B cell (primary cell): ENCODE results near the gene TLR4.

Experiments
- EZH2 ChIP-seq: IDR thresholded peaks from 2 replicates; pipeline ENCODE4 v1.6.1; 2012; ENCODE audit warnings: borderline replicate concordance, low read depth, mild to moderate bottlenecking, moderate library complexity, low read length; ENCODE audit not compliant: insufficient read depth, poor library complexity, severe bottlenecking
- TF ChIP-seq, protein P1 (sequence below): fragments of 200-600 bp; IDR thresholded peaks from one replicate; pipeline ENCODE4 v1.8.0; 2022; ENCODE audit warnings: antibody characterized with exemption, mild to moderate bottlenecking

DNA sequence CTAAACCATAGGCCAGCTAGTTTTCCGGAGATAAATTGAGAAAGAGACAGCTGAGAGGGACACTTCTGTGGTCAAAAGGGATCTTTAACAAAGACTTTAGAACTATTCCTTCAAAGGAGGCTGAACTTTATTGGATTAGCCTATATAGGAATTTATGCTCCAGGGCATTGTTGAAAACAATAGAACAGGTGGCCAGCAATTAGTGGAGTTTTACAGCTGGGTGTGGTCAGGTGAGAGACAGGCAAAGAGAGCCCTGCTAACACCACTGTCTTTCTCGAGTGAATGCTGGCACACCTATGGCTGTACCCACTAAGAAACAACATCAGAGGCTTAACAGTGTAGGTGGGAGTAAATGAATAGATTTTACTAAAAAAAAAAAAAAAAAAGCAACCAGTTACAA, 16.7 kb upstream of the TLR4 start:
- no peak for TF ChIP-seq EZH2
- TF ChIP-seq, protein P1, sequence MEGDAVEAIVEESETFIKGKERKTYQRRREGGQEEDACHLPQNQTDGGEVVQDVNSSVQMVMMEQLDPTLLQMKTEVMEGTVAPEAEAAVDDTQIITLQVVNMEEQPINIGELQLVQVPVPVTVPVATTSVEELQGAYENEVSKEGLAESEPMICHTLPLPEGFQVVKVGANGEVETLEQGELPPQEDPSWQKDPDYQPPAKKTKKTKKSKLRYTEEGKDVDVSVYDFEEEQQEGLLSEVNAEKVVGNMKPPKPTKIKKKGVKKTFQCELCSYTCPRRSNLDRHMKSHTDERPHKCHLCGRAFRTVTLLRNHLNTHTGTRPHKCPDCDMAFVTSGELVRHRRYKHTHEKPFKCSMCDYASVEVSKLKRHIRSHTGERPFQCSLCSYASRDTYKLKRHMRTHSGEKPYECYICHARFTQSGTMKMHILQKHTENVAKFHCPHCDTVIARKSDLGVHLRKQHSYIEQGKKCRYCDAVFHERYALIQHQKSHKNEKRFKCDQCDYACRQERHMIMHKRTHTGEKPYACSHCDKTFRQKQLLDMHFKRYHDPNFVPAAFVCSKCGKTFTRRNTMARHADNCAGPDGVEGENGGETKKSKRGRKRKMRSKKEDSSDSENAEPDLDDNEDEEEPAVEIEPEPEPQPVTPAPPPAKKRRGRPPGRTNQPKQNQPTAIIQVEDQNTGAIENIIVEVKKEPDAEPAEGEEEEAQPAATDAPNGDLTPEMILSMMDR: no peak
